CD4-positive, alpha-beta T cell treated with Interleukin-21 for 1 hour (primary cell): ENCODE data around the gene TOR2A.

Source experiments
- DNase-seq: peaks from one replicate; pipeline ENCODE4 v3.0.0-alpha.2; 2020

Gene TOR2A

GRCh38 chr9:127734747-127735529 is at the start of gene TOR2A:
Gene TOR2A, minus strand, starts transcription at chr9:127735294. Its CDS starts 24 bp downstream, at chr9:127735270.
- DNase-seq: peak; percentile 99

- peak; percentile 89 for DNase-seq
These were observed 48.3 kb upstream of the TOR2A start for GRCh38 chr9:127783111-127784008.

- no peak for DNase-seq
These were observed 46.7 kb upstream of the TOR2A start for GRCh38 chr9:127781806-127782205.

- DNase-seq: peak; percentile 30
These were observed 45.8 kb upstream of the TOR2A start for GRCh38 chr9:127780909-127781308.

- no peak for DNase-seq
These were observed 45.2 kb upstream of the TOR2A start for GRCh38 chr9:127780126-127780885.

- peak; percentile 74 for DNase-seq
These were observed 44.3 kb upstream of the TOR2A start for GRCh38 chr9:127779136-127779981.

- DNase-seq: peak; percentile 56
These were observed 43.4 kb upstream of the TOR2A start, which contains the start of gene SH2D3C for GRCh38 chr9:127778280-127779135. Gene SH2D3C, minus strand, starts transcription at chr9:127778666. Its CDS starts 39 bp downstream, at chr9:127778627.

GRCh38 chr9:127777368-127777980 is 42.4 kb upstream of the TOR2A start:
- peak; percentile 33 for DNase-seq

- DNase-seq: no peak
These were observed 41.8 kb upstream of the TOR2A start for GRCh38 chr9:127776924-127777289.

GRCh38 chr9:127776195-127776923 is 41.3 kb upstream of the TOR2A start:
- peak; percentile 86 for DNase-seq

- no peak for DNase-seq
These were observed 38.9 kb upstream of the TOR2A start for GRCh38 chr9:127773981-127774380.

GRCh38 chr9:127773272-127773671 is 38.2 kb upstream of the TOR2A start:
- DNase-seq: no peak

GRCh38 chr9:127772603-127773002 is 37.5 kb upstream of the TOR2A start:
- no peak for DNase-seq

- DNase-seq: no peak
These were observed 36.6 kb upstream of the TOR2A start for GRCh38 chr9:127771570-127772189.

- DNase-seq: peak; percentile 97
These were observed 35.9 kb upstream of the TOR2A start for GRCh38 chr9:127770905-127771569.

- DNase-seq: no peak
These were observed 35.5 kb upstream of the TOR2A start for GRCh38 chr9:127770583-127770904.

GRCh38 chr9:127769929-127770582 is 35.0 kb upstream of the TOR2A start:
- no peak for DNase-seq

- DNase-seq: no peak
These were observed 34.0 kb upstream of the TOR2A start for GRCh38 chr9:127769101-127769500.
